HG03064 (cell line): ENCODE data around the gene HAPLN3.
A peak's percentile ranks its signal among the peaks of the same experiment; 100 is the strongest.

Experiments
- ATAC-seq: cut with Tn5 transposase; IDR thresholded peaks from one replicate; pipeline ENCODE4 v1.9.1; 2021; ENCODE audit warnings: low read depth; ENCODE audit not compliant: unreplicated experiment

HAPLN3 gene

GRCh38 chr15:88912500-88912921, 17.2 kb upstream of the HAPLN3 start:
- no peak for ATAC-seq

- ATAC-seq = no peak
These were observed 16.4 kb upstream of the HAPLN3 start for GRCh38 chr15:88911766-88912118.

GRCh38 chr15:88909956-88910831, 14.8 kb upstream of the HAPLN3 start:
- no peak for ATAC-seq

- no peak for ATAC-seq
These were observed 13.6 kb upstream of the HAPLN3 start for GRCh38 chr15:88908697-88909621.

GRCh38 chr15:88908123-88908522, 12.8 kb upstream of the HAPLN3 start:
- ATAC-seq = no peak

GRCh38 chr15:88907111-88907510, 11.8 kb upstream of the HAPLN3 start:
- no peak for ATAC-seq

GRCh38 chr15:88906551-88906950, 11.2 kb upstream of the HAPLN3 start:
- no peak for ATAC-seq

GRCh38 chr15:88906130-88906529, 10.8 kb upstream of the HAPLN3 start:
- no peak for ATAC-seq

- ATAC-seq = no peak
These were observed 10.2 kb upstream of the HAPLN3 start for GRCh38 chr15:88905576-88905975.

GRCh38 chr15:88904624-88905327, 9.4 kb upstream of the HAPLN3 start:
- ATAC-seq = peak; percentile 66

GRCh38 chr15:88904257-88904623, 8.9 kb upstream of the HAPLN3 start:
- no peak for ATAC-seq

- ATAC-seq = no peak
These were observed 7.5 kb upstream of the HAPLN3 start for GRCh38 chr15:88902846-88903245.

GRCh38 chr15:88902221-88902835, 7.0 kb upstream of the HAPLN3 start:
- no peak for ATAC-seq

GRCh38 chr15:88901508-88902220, 6.3 kb upstream of the HAPLN3 start:
- no peak for ATAC-seq

- ATAC-seq = no peak
These were observed 5.7 kb upstream of the HAPLN3 start for GRCh38 chr15:88900982-88901418.

GRCh38 chr15:88900309-88900981, 5.1 kb upstream of the HAPLN3 start:
- ATAC-seq = no peak

GRCh38 chr15:88899251-88899650, 3.9 kb upstream of the HAPLN3 start:
- ATAC-seq = no peak

- no peak for ATAC-seq
These were observed 3.4 kb upstream of the HAPLN3 start for GRCh38 chr15:88898736-88899135.

- ATAC-seq = no peak
These were observed 2.3 kb upstream of the HAPLN3 start for GRCh38 chr15:88897456-88898194.
